ENCODE results near the gene LCN2. TPM values are rescaled to one million over a fixed set of nuclear protein-coding genes. Genes with fewer than 3 reads are reported as not detected.

Gene LCN2
- polyA plus RNA-seq, 1 experiment, result not detected

DNA sequence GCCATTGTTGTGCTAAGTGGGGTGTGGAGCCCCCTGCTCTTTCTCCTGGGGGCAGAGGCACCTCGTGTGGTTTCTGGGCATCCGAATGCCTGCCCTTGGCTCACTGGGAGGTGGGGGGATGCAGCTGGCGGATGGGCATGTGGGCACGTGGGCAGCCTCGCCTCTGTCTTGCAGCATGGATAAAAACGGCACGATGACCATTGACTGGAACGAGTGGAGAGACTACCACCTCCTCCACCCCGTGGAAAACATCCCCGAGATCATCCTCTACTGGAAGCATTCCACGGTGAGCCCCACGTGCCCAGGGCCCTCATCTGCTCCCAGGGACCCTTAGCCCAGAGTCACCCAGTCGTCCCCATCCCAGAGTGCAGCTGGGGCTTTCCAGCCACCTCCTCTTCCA, 47.1 kb upstream of the LCN2 start:
- ChIA-PET CTCF (interaction anchor here (1.0 to 7.7 kb wide), 4 partner anchors 15 to 160 kb away, joined by 3 to 59 read pairs (median 3); no protein-coding TSS in a partner anchor), POLR2A (no interaction called here)
- no peak overlapping the region for H3K4me3 ChIP-seq (ENCODE audit: low read depth, low read length)
- no peak for DNase-seq (ENCODE audit: low read depth)
- TF ChIP-seq, protein P1, sequence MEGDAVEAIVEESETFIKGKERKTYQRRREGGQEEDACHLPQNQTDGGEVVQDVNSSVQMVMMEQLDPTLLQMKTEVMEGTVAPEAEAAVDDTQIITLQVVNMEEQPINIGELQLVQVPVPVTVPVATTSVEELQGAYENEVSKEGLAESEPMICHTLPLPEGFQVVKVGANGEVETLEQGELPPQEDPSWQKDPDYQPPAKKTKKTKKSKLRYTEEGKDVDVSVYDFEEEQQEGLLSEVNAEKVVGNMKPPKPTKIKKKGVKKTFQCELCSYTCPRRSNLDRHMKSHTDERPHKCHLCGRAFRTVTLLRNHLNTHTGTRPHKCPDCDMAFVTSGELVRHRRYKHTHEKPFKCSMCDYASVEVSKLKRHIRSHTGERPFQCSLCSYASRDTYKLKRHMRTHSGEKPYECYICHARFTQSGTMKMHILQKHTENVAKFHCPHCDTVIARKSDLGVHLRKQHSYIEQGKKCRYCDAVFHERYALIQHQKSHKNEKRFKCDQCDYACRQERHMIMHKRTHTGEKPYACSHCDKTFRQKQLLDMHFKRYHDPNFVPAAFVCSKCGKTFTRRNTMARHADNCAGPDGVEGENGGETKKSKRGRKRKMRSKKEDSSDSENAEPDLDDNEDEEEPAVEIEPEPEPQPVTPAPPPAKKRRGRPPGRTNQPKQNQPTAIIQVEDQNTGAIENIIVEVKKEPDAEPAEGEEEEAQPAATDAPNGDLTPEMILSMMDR (IDR thresholded peaks at IDR 0.05; ENCODE audit: insufficient read depth, low read depth, low read length), result no peak
- H3K36me3 ChIP-seq (ENCODE audit: control insufficient read depth, insufficient read depth, low read length), result peaks cover 45% of the 10 kb centered on the region
- H3K27me3 ChIP-seq (ENCODE audit: control insufficient read depth, insufficient read depth, low read length), result no peaks in the 10 kb centered on the region

DNA sequence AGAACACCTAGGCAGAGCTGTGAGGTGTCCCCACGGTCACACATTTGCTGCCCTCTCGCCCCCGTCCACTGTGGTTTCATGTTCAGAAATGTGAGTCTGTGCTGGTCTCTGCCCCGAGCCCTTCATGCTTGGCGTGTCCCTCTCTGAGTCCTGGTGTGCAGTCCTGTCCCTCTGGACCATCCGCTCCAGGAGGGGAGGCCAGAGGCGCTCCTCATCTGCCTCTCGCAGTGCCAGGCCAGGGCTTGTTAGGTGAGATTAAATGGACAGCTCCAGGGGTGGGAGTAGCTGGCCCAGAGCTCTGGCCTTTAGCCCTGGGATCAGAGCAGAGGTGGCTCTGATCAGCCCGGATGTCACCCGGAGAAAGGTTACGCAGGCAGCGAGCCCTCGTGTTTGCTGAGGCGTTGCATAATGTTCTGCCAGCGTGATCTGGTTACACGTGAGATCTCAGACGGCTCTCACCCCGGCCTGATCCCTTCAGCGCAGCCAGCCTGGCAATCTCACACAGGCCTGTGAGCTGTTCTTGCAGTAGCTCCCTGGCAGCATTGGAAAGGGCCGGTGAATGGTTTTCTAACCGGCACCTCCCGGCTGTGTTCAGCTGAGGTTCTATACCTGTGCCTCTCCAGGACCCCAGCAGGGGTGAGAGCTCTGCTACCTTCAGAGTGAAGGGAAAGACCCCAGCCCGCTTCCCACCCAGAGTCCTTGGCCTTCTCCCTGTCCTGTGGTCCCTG, 46.2 kb upstream of the LCN2 start:
- ChIA-PET CTCF (interaction anchor here (1.0 to 7.7 kb wide), 4 partner anchors 14 to 161 kb away, joined by 3 to 59 read pairs (median 3); no protein-coding TSS in a partner anchor), POLR2A (no interaction called here)
- TF ChIP-seq, protein P1 (IDR thresholded peaks at IDR 0.05; ENCODE audit: insufficient read depth, low read depth, low read length), result no peak
- Histone ChIP-seq H3K4me3 (ENCODE audit: low read depth, low read length) (no peak overlapping the region), H3K36me3 (ENCODE audit: control insufficient read depth, insufficient read depth, low read length) (peaks cover 53% of the 10 kb centered on the region), H3K27me3 (ENCODE audit: control insufficient read depth, insufficient read depth, low read length) (no peaks in the 10 kb centered on the region)
- DNase-seq (ENCODE audit: low read depth), result no peak

DNA sequence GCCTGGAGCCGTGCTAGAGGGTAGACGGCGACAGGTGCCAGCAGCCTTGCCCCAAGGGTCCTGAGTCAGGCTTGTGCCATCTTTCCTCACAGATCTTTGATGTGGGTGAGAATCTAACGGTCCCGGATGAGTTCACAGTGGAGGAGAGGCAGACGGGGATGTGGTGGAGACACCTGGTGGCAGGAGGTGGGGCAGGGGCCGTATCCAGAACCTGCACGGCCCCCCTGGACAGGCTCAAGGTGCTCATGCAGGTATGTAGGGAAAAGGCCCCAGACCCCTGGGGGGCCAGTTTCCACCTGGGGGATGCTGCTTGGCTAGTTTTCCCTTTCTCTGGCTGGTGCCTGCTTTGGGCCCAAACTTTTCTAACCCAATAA, 45.7 kb upstream of the LCN2 start:
- H3K27me3 ChIP-seq (ENCODE audit: control insufficient read depth, insufficient read depth, low read length), result no peaks in the 10 kb centered on the region
- ChIA-PET CTCF (interaction anchor here (1.3 to 7.7 kb wide), 2 partner anchors 13 to 19 kb away, joined by 3 to 59 read pairs; no protein-coding TSS in a partner anchor), POLR2A (no interaction called here)
- no peak overlapping the region for H3K4me3 ChIP-seq (ENCODE audit: low read depth, low read length)
- H3K36me3 ChIP-seq (ENCODE audit: control insufficient read depth, insufficient read depth, low read length), result peaks cover 57% of the 10 kb centered on the region
- TF ChIP-seq, protein P1 (IDR thresholded peaks at IDR 0.05; ENCODE audit: insufficient read depth, low read depth, low read length), result no peak
- no peak for DNase-seq (ENCODE audit: low read depth)

DNA sequence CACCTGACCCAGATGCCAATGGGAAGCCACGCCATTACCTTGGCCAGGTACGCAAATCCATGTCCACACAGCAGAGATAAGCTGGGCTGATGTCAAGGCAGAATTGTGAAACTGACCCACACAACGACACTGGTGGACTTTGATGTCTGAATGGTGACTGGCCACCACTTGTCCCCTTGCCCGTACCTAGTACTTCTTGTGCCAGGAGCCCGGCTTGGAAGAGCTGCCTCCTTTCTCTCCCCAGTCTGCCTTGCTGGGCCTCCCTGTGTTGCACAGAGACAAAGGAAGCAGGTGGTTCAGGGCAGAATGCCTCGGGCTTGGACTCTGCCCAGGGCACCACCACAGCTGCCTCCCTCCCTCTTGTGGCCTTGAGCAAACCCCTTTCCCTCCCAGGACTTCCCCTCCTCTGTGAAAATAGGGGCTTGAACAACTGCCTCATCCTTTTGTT, 45.1 kb upstream of the LCN2 start:
- peaks cover 58% of the 10 kb centered on the region for H3K36me3 ChIP-seq (ENCODE audit: control insufficient read depth, insufficient read depth, low read length)

More for the DNA sequence above, 45.1 kb upstream of the LCN2 start:
- no peak for DNase-seq (ENCODE audit: low read depth)
- no peak overlapping the region for H3K4me3 ChIP-seq (ENCODE audit: low read depth, low read length)
- no peaks in the 10 kb centered on the region for H3K27me3 ChIP-seq (ENCODE audit: control insufficient read depth, insufficient read depth, low read length)
- ChIA-PET CTCF (interaction anchor here (1.4 to 7.7 kb wide), 2 partner anchors 13 to 162 kb away, joined by 4 to 59 read pairs; no protein-coding TSS in a partner anchor), POLR2A (no interaction called here)
- TF ChIP-seq, protein P1 (IDR thresholded peaks at IDR 0.05; ENCODE audit: insufficient read depth, low read depth, low read length), result no peak

Measured in BJ (cell line).